Tibial nerve (tissue), 4 donors: Measurements from ENCODE around the gene STAC3.

Experiments used
- EP300 ChIP-seq, 2 donors: sonication (generic); formaldehyde crosslinking; IDR thresholded peaks; one replicate each; pipeline ENCODE4 v1.6.1; 2017; ENCODE audit warnings: antibody characterized with exemption in 2 of 2, mild to moderate bottlenecking in 1 of 2
- POLR2A ChIP-seq, 2 donors: fragments of 450-650 bp; IDR thresholded peaks; one replicate each; pipeline ENCODE4 v1.6.1; 2017; ENCODE audit warnings: antibody characterized with exemption in 2 of 2, mild to moderate bottlenecking in 2 of 2, moderate library complexity in 2 of 2
- TF ChIP-seq, protein P1 (sequence below), 5 experiments: fragments of 200-600 bp in 3 of 5; fragments of 450-650 bp in 2 of 5; sonication (generic) in 3 of 5; IDR thresholded peaks; one replicate each; pipeline ENCODE4 v1.5.1; 2016 to 2019; ENCODE audit warnings: antibody characterized with exemption in 5 of 5, mild to moderate bottlenecking in 3 of 5, moderate library complexity in 2 of 5

DNA sequence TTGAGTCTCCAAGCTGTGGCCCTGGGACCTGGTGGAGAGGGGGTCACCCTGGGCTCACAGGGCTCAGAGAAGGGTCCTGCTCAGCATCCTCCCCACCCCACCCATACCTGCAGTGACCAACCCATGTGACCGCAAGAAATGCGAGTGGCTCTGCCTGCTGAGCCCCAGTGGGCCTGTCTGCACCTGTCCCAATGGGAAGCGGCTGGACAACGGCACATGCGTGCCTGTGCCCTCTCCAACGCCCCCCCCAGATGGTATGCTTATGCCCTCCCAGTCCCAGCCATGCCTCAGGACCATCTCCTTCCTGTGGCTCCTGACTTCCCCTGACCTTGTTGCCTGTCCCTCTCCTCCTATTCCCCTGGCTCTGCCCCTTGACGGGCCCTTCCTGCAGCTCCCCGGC lies 41.1 kb downstream of the STAC3 start:
- TF ChIP-seq, protein P1, sequence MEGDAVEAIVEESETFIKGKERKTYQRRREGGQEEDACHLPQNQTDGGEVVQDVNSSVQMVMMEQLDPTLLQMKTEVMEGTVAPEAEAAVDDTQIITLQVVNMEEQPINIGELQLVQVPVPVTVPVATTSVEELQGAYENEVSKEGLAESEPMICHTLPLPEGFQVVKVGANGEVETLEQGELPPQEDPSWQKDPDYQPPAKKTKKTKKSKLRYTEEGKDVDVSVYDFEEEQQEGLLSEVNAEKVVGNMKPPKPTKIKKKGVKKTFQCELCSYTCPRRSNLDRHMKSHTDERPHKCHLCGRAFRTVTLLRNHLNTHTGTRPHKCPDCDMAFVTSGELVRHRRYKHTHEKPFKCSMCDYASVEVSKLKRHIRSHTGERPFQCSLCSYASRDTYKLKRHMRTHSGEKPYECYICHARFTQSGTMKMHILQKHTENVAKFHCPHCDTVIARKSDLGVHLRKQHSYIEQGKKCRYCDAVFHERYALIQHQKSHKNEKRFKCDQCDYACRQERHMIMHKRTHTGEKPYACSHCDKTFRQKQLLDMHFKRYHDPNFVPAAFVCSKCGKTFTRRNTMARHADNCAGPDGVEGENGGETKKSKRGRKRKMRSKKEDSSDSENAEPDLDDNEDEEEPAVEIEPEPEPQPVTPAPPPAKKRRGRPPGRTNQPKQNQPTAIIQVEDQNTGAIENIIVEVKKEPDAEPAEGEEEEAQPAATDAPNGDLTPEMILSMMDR (IDR thresholded peaks at IDR 0.05) = no peak
- TF ChIP-seq EP300 (IDR thresholded peaks at IDR 0.05) (no peak), POLR2A (IDR thresholded peaks at IDR 0.05) (no peak)
